Effector memory CD4-positive, alpha-beta T cell (primary cell): ENCODE results near the gene ITFG1.
"Not testable (repeated sequence)": the region's sequence is repeated elsewhere in the genome, so short reads cannot be mapped to it uniquely, and the experiment has no call there.

Experiments used
- DNase-seq, 3 donors: peaks; one replicate each; pipeline ENCODE4 v3.0.0-alpha.2; 2020
- H3K27ac ChIP-seq: 2 replicates; pipeline ENCODE4 v1.7.0; 2013; ENCODE audit warnings: mild to moderate bottlenecking, low read length, moderate library complexity; ENCODE audit not compliant: insufficient read depth, poor library complexity, severe bottlenecking
- H3K27me3 ChIP-seq: replicated peaks from 2 replicates; pipeline ENCODE4 v1.7.0; 2013; ENCODE audit warnings: mild to moderate bottlenecking, low read length; ENCODE audit not compliant: insufficient read depth, control insufficient read depth, poor library complexity, severe bottlenecking
- H3K36me3 ChIP-seq: 2 replicates; pipeline ENCODE4 v1.7.0; 2013; ENCODE audit warnings: mild to moderate bottlenecking, low read length, moderate library complexity; ENCODE audit not compliant: control insufficient read depth, insufficient read depth
- H3K4me1 ChIP-seq: 2 replicates; pipeline ENCODE4 v1.7.0; 2013; ENCODE audit warnings: low read length, mild to moderate bottlenecking; ENCODE audit not compliant: control insufficient read depth, insufficient read depth, poor library complexity, severe bottlenecking
- H3K4me3 ChIP-seq: 2 replicates; pipeline ENCODE4 v1.7.0; 2013; ENCODE audit warnings: low read length, low read depth, mild to moderate bottlenecking; ENCODE audit not compliant: insufficient read depth, poor library complexity, severe bottlenecking
- H3K9me3 ChIP-seq: 2 replicates; pipeline ENCODE4 v1.7.0; 2013; ENCODE audit warnings: mild to moderate bottlenecking, low read length, moderate library complexity; ENCODE audit not compliant: control insufficient read depth

The ITFG1 gene

DNA sequence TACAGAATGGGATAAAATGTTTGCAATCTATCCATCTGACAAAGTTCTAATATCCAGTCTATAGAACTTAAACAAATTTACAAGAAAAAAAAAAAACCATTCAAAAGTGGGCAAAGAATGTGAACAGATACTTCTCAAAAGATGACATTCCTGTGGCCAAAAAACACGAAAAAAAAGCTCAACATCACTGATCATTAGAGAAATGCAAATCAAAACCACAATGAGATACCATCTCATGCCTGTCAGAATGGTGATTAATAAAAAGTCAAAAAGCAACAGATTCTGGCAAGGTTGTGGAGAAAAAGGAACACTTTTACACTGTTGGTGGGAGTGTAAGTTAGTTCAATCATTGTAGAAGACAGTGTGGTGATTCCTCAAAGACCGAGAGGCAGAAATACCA, 26.6 kb downstream of the ITFG1 start:
- H3K27ac ChIP-seq, H3K4me1 ChIP-seq, H3K9me3 ChIP-seq, H3K4me3 ChIP-seq, H3K27me3 ChIP-seq, DNase-seq, H3K36me3 ChIP-seq: not testable (repeated sequence)

GRCh38 chr16:47431960-47432359, 28.9 kb downstream of the ITFG1 start:
- DNase-seq: no peak
- Histone ChIP-seq H3K4me1 (no peaks in the 10 kb centered on the region), H3K4me3 (no peak overlapping the region), H3K27ac (no peak overlapping the region), H3K36me3 (peaks cover 8% of the 10 kb centered on the region), H3K9me3 (no peaks in the 10 kb centered on the region), H3K27me3 (no peaks in the 10 kb centered on the region)

DNA sequence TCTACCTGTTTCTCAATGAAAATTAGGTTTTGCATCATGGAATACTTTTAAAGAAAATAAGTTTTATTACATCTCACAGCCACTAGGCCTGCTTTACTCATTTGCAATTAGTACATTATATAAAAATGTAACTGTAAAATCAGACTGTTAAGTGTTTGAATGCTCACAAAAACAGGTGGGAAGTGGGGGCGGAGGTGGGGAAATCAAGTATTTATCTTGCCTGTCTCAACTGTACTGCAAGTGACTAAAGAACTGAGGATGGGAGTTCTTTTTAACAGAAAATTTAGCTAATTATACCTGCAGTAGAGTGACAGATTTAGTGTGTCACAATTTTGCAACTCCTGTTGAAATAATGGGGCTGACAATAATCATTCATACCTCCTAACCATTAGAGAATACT, 34.1 kb downstream of the ITFG1 start:
- no peak for DNase-seq
- no peaks in the 10 kb centered on the region for H3K4me1 ChIP-seq
- H3K27ac ChIP-seq: no peak overlapping the region
- peaks cover 27% of the 10 kb centered on the region for H3K36me3 ChIP-seq
- H3K4me3 ChIP-seq: no peak overlapping the region
- no peaks in the 10 kb centered on the region for H3K27me3 ChIP-seq
- H3K9me3 ChIP-seq: no peaks in the 10 kb centered on the region

DNA sequence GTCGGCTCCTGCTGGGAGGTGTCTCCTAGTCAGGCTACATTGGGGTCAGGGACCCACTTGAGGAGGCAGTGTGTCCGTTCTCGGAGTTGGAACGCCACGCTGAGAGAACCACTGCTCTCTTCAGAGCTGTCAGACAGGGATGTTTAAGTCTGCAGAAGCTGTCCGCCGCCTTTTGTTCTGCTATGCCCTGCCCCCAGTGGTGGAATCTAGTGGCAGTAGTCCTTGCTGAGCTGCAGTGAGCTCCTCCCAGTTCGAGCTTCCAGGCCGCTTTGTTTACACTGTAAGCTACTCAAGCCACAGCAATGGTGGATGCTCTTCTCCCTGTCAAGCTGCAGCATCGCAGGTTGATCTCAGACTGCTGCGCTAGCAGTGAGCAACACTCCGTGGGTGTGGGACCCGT, 36.0 kb downstream of the ITFG1 start:
- Histone ChIP-seq H3K27me3 (no peaks in the 10 kb centered on the region), H3K9me3 (no peaks in the 10 kb centered on the region), H3K36me3 (peaks cover 32% of the 10 kb centered on the region), H3K27ac (no peak overlapping the region), H3K4me3 (no peak overlapping the region), H3K4me1 (no peaks in the 10 kb centered on the region)
- DNase-seq: no peak

DNA sequence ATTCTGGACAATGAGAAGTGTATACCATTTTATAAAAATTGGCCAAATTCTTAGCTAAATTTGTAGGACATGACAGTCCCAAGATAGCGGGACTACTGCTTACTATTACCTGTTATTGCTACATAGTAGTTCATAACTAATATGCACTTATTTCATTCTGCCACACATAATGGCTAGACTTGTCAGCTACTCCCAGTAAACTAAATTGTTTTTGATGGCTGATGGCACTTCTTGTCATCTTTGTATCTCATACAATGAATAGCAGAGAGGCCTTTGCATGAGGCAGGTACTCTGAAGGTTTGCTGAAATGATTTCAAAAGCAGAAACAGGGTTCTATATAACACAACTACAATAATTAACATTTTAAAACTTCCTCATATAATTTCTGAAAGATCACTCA, 44.0 kb downstream of the ITFG1 start:
- DNase-seq: no peak
- H3K27ac ChIP-seq: no peak overlapping the region
- H3K4me1 ChIP-seq: no peaks in the 10 kb centered on the region
- no peak overlapping the region for H3K4me3 ChIP-seq
- no peaks in the 10 kb centered on the region for H3K27me3 ChIP-seq
- H3K9me3 ChIP-seq: no peaks in the 10 kb centered on the region
- peaks cover 6% of the 10 kb centered on the region for H3K36me3 ChIP-seq

- DNase-seq: no peak
- no peaks in the 10 kb centered on the region for H3K9me3 ChIP-seq
- H3K27me3 ChIP-seq: no peaks in the 10 kb centered on the region
- no peak overlapping the region for H3K4me3 ChIP-seq
- H3K4me1 ChIP-seq: peaks cover 4% of the 10 kb centered on the region
- H3K36me3 ChIP-seq: no peaks in the 10 kb centered on the region
- no peak overlapping the region for H3K27ac ChIP-seq
These were observed 47.8 kb downstream of the ITFG1 start for GRCh38 chr16:47413041-47413440.

DNA sequence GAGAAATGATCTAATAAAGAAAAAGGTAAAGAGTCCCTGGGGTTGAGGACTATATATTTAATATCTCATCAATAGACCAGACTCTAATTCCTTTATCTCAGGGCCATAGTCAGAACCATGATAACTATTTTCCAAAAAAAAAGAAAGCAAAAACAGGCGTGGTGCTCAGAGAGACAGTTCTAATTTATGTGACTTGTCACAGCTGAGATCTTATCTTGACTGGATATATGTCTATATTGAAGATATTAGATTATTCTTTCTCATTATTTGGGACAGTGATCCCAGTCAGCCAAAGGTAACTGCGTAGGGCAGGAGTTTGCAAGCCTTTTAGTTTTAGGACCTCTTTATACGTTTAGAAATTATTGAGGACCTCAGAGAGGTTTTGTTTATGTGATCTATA, 52.4 kb downstream of the ITFG1 start:
- H3K4me3 ChIP-seq: no peak overlapping the region
- H3K36me3 ChIP-seq: no peaks in the 10 kb centered on the region
- no peak overlapping the region for H3K27ac ChIP-seq
- H3K4me1 ChIP-seq: peaks cover 4% of the 10 kb centered on the region
- H3K9me3 ChIP-seq: no peaks in the 10 kb centered on the region
- no peak for DNase-seq
- H3K27me3 ChIP-seq: no peaks in the 10 kb centered on the region

DNA sequence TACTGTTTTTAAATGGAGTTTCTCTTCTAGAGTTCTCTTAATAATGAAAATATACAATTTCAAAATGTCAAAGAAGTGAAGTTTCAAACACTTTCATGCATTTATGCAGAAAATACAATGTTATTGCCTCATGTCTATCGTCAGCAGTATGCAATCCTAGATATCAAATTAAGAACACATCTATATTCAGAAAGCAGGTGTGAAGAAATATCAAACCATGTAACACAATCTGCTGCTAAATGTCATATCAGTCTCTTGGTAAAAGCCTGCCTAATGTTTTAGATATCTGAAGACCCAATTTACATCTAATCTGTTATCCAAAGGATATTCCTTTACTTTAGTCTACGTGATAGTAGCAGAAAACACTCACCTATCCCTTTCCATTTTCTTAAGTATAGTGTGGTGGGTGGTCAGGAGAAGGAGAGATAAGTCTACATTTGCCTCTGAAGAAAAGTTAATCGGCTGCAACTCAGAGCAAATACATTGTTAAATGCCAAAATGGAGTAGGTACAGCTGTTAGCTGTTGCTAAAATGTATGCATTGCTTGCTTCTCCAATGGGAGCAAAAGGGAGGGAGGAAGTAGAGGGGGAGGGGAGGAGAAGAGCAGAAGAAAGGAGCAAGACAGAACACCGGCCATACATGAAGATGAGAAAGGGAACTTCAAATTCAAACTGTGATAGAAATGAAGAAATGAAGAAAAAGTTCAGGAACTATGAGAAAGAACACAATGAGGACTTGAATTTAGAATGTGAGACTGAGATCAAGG, 64.9 kb downstream of the ITFG1 start:
- no peak for DNase-seq
- Histone ChIP-seq H3K36me3 (no peaks in the 10 kb centered on the region), H3K4me1 (peaks cover 6% of the 10 kb centered on the region), H3K4me3 (no peak overlapping the region), H3K27me3 (no peaks in the 10 kb centered on the region), H3K9me3 (no peaks in the 10 kb centered on the region), H3K27ac (no peak overlapping the region)

- no peaks in the 10 kb centered on the region for H3K9me3 ChIP-seq
- H3K27me3 ChIP-seq: no peaks in the 10 kb centered on the region
- H3K4me3 ChIP-seq: no peak overlapping the region
- H3K36me3 ChIP-seq: no peaks in the 10 kb centered on the region
- no peak for DNase-seq
- peaks cover 6% of the 10 kb centered on the region for H3K4me1 ChIP-seq
- no peak overlapping the region for H3K27ac ChIP-seq
These were observed 68.8 kb downstream of the ITFG1 start for GRCh38 chr16:47392081-47392480.

GRCh38 chr16:47388705-47389104, 72.2 kb downstream of the ITFG1 start:
- Histone ChIP-seq H3K4me3 (no peak overlapping the region), H3K27me3 (no peaks in the 10 kb centered on the region), H3K4me1 (peaks cover 6% of the 10 kb centered on the region), H3K27ac (no peak overlapping the region), H3K36me3 (no peaks in the 10 kb centered on the region), H3K9me3 (no peaks in the 10 kb centered on the region)
- DNase-seq: no peak
